Measurements from ENCODE around the gene DNAJB13.

The DNAJB13 gene

DNA sequence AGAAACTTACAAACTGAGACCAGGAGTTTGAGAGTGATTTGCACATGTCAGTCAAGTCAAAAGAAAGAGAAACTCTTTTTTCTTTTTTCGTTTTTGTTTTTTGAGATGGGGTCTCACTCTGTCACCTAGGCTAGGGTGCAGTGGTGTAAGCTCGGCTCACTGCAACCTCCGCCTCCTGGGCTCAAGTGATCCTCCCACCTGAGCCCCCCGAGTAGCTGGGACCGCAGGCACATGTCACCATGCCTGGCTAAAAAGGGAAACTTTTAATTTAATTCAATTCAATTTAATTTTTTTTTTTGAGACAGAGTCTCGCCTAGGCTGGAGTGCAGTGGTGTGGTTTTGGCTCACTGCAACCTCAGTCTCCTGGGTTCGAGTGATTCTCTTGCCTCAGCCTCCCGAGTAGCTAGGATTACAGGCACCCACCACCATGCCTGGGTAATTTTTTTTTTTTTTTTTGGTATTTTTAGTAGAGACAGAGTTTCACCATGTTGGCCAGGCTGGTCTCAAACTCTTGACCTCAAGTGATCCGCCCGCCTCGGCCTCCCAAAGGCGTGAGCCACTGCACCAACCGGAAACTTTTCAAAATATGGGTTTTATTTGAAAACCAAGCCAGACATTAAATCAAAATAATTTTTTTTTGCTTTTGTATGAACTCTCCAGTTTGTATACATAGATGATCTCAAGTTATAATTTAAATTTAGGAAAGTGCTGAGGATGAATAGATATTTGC, 48.2 kb downstream of the DNAJB13 start:
- DNase-seq: no peak

DNA sequence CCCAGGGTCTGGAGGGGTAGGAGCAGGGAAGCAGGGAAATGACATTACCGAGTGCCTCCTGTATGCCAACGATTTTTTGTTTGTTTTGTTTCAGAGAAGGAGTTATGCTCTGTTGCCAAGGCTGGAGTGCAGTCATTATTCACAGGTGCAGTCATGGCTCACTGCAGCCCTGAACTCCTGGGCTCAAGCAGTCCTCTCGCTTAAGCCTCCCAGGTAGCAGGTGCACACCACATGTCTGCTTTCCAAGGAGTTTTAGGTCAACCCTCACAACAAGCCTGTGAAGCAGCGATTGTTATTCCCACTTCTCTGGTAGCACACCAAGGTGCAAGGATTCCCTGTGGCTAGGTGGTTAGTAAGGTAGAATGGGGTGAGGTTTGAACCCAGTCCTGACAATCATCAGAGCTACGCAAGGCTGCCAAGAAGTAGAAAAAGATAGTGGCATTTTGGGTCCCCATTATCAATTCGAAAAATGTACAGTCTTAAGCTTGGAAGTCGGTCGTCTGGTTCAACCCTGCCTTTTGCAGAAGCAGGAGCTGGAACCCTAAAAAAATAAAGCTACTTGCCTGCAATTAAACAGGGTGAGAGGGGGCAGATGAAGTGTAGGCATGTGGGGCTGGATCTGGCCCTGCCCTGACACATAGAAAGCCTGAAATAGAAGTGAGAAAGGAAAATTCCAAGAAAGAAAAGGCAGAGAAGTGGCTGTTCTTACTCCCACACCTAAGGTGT, 48.9 kb downstream of the DNAJB13 start:
- no peak for DNase-seq

DNA sequence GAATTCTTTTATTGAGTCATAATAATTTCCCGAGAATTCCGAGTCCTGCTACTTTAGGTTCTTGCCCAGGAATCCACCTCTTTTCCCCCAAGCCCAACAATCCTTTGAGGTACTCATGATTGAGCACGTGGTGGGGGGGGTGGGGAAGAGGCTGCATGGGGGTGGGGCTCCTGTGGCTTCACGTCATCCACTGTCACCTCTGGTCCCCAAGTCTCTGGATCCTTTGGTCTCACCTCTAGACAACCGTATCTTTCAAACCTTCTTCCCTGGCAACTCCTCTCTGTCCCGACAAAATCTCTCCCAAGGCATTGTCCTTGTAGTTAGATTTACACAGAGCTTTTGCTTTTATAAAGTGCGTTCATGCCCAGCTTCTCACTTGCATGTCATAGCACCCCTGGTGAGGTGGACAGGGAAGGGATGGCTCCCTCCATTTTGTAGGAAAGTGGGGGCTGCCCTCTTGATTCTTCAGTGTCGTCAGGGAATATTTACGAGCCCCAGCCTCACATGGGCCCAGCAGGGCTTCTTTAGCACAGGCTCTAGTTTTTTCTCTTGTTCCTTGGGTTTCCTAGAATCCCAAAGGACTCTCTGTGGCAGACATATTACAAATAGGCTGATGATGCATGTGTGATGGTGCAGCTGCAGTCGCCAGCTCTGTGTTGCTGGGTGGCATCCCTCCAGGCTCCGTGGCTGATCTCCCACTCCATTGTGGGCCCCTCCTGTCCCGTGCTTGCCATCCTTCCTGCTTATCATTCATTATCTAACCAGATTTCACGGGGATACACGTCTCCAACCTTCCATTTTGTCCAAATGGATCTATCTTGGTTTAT, 49.7 kb downstream of the DNAJB13 start:
- peak in 1 of 58 donors; percentile 12 for DNase-seq

DNA sequence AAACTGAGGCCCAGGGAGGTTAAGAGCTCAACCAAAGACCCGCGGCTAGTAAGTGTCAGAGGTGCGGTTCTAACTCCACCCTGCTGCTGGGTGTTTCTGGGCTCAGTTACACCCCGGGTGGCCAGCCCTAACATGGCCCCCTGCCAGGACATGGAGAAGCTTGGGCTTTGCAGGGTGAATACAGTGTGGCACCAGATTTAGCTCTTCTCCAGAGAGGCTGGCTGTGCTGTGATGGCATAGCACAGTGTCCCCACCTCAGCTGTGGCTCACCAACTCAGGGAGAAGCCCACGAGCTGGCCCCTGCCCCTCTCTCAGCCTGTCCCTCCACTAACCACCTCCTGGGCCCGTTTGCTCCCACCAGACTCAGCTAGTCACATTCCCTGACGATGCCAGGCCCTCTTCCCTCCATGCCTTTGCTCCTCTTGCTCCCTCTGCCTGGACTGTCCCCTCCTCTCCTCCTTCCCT, 51.0 kb downstream of the DNAJB13 start:
- no peak for DNase-seq

DNA sequence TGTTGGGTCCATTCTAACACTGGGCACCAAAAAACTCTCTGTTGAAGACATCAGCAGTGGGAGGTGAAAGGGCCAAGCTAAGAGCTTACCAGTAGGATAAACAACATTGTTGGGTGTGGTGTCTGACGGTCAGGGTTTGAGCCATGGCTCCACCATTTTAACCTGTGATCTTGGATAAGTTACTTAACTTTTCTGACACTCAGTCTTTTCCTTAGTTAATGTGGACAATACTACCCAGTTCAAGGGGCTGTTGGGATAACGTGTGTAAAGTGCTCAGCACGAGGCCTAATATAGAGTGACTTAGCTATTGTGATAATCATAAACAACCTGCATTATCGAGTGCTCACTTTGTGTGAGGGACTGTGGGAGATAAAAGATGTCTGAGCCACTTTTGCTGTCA, 52.0 kb downstream of the DNAJB13 start:
- no peak for DNase-seq

DNA sequence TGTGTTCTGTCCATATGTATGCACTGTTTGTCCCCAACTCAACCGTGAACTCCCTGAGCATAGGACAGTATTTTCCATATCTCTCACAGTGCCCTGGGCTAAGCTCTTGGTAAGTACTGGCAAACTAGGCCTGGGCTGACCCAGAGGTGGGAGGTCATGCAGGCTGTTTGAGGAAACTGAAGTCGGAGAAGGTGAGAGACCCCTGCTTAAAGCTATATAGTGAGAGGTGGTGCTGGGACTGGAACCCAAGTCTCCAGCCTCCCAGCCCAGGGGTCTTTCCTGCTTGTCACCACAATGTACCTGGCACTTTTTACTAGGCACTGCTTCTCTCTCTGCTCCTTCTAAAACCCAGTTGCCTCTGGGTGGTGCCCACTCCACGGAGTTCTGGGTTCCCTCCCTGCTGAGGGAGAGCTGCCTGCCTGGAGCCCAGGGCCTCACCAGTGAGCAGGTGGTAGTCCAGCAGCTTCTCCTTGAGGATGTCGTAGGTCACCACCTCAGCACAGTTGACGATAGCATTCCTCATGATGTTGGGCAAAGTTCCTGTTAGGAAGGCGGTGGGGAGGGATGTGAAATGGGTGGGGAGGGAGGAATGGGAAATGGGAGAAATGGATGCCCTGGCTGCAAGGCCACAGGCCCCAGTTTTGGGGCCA, 53.3 kb downstream of the DNAJB13 start:
- DNase-seq: no peak

DNA sequence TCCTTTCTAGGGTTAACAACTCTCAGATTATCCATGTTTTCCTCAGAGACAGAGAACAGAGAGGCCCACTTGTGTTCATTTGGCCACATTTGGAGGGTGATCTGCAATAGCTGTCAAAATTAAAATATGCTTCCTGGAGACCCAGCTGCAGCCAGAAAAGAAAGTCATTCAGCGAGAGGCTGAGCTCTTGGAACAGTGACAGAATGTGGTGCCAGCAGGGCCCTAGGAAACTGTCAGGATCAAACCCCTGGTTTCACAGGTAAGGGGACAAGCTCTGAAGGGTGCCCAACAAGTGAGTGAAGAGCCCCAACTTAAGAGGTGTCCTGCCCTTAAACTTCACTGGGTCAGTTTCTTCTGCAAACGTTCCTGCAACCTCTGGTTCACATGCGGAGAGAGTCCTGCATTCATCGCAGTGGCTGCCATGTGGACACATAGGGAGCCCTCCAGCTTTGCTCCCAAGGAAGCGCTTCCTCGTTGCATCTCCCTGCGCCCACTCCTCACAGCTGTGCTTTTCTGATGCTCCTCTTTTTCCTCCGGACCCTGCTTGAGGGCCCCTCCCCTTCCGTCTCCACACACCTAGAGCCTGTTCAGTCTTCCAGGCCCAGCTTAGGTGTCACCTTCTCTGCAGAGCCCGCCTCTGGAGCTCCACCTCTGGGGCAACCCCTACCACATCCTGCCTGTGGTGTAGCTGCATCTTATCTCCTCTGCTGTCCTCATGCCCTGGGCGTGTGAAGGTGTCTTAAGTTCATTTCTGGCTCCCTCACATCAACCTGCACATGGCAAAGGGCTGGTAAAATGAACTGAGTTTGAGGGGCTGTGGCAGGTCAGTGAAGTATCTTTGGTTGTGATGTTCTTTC, 54.2 kb downstream of the DNAJB13 start:
- no peak for DNase-seq

DNA sequence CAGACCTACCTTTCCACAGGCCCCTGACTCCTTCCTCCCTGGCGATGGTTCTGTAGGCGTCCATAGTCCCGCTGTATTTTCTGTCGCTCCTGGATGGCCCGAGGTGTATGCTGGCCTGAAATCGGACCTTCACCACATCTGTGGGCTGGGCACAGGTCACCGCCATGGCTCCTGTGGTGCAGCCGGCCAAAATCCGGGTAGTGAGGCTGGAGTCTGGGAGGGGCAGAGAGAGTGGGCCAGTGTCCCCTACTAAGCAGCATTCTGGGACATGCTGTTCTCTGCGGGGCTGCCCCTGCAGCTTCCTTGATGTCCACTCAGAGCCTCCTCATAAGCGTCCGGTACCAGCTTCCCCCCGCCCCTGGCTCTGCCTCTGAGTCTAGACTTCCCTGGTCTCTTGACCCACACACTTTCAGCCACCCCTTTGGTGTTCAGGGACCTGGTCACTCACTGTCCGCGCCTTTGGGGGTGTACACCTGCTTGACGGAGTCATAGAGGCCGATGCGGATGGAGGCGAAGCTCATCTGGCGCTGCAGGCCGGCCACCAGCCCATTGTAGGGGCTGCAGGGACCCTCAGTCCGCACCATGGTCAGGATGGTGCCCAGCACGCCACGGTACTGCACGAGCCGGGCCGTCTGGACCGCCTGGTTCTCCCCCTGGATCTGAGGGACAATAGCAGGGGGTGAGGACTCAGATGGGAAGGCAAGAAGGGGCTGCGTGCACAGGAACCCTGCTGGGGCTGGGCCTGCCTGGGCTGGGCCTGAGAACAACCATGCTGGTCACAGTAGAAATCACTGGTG, 55.1 kb downstream of the DNAJB13 start:
- no peak for DNase-seq

DNA sequence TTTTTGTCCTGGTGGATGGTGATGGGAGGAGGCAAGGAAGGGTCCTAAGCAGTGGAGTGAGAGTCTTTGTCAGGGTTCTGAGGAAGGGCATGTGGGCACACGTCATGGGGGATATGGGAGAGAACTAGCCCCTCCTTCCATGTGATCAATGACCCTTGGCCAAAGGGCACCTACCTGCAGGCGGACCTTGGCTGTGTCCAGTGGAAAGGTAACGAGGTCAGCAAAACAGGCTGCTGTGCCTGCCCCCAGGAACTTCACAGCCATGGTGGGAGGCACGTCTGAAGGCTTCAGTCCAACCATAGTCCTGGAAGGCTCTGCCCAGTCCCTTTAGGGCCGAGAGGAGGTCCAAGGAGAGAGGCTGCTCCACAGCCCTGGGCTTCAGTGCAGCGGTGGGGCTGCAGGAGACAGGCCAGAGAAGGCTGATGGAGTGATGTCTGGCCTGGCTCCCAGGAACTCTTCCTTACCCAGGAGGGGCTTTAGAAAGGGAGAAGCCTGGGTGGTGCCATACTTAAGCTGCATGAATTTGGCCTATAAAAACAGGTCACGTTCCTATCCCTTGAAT, 56.0 kb downstream of the DNAJB13 start:
- DNase-seq: no peak

DNA sequence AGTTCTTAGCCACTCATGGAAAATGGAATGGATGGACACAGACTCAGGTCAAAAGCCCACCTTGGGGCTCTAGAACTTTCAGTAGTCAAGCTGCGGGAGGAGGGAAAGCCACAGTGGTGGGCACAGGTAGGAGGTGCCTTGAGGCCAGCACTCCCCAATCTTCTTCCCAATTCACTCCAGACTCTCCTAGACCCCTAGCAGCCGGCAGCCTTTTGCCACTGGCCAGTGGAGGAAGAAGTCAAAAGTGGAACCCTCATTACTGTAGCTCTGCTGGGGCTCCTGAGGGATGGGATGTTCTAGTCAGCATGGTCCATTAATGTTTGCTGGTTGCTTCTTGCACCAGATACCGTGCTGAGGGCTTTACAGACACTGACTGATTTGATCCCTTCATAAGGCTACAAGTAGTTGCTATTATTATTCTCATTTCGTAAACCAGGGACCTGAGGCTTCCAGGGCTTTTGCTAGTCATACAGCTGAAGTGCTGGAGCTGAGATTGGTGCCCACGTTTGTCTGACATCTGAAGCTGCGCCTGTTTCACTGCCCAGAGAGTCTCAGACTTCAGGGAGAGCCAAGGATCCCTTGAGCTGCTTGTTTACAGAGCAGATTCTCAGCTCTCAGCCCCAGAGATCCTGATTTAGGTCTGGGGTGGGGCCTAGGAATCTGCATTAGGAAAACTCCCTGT, 57.0 kb downstream of the DNAJB13 start:
- DNase-seq: no peak

DNA sequence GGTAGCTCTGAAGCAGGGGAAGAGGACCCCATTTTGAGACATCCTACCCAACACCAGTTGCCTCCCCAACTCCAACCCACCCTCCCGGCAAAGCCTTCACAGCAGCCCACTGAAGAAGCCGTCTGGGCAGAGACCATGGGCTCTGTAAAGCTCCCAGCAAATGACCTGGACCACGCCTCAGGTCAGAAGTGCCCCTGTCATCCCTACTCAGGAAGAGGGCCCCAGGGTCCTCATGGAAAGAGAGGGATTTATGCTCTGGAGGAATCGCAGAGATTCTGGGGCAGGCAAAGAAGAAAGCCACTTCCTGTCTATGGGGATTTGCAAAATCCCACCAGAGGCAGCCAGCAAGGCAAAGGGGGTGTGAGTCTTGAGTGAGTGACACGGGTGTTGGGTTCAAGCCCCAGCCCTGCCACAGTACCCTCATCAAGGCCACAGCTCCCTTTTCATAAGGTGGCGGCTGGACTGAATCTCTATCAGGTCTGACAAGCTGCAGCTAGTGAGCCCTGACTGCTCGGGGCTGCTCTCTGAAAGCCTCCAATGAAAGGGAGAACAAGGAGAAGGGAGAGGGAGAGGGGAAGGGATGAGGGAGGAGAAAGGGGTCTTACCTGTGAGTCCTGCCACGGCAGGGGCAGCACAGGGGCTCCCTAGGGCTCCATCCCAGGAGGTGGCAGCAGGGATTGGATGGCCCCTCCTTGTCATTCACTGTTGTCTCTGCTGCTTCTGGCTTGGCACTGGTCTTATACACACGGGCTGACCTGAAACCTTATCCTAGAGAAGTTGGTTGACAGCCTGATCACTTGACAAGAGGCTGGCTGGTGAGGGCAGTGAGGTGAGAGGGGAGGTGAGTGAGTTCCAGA, 57.8 kb downstream of the DNAJB13 start, which contains the start of gene UCP3:
UCP3 (minus strand) TSS at position 713 of the 857 bp plus-strand sequence. CDS start 2,043 bp downstream, outside the sequence.
- no peak for DNase-seq

DNA sequence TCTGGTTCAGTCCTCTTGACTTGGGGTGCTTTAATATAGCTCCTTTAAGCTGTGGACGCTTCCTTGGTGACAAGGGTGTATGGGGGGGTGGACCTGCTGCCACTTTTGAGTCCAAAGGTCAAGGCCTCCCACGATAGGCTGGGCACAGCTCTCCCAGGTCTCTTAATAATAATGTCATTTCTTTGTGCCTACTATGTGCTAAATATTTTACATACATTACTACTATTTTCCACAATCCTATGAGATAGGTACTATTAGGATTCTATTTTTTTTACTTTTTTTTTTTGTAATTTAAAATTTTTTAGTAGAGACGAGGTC, 58.4 kb downstream of the DNAJB13 start:
- DNase-seq: no peak

DNA sequence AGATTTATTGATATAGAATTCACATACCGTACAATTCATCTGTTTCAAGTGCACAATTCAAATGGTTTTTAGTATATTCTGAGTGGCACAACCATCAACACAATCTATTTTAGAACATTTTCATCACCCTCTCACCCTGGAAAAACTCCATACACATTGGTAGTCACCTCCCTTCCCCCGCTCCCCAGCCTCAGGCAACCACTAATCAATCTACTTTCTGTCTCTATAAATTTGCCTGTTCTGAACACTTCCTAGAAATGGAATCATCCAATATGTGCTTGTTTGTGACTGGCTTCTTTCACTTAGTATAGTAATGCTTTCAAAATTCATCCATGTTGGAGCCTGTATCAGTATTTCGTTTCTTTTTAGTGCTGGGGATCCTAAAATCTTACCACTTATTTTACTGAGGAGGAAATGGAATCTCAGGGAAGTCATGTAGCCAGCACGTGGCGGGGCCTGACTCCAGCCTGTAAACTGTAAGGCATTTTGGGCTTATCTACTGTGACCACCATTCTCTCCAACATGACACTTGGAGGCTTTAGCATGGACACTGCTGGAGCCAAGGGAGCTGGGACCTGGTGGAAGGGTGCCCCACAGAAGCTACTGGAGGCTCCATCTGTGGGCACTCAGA, 59.0 kb downstream of the DNAJB13 start:
- DNase-seq: no peak

DNA sequence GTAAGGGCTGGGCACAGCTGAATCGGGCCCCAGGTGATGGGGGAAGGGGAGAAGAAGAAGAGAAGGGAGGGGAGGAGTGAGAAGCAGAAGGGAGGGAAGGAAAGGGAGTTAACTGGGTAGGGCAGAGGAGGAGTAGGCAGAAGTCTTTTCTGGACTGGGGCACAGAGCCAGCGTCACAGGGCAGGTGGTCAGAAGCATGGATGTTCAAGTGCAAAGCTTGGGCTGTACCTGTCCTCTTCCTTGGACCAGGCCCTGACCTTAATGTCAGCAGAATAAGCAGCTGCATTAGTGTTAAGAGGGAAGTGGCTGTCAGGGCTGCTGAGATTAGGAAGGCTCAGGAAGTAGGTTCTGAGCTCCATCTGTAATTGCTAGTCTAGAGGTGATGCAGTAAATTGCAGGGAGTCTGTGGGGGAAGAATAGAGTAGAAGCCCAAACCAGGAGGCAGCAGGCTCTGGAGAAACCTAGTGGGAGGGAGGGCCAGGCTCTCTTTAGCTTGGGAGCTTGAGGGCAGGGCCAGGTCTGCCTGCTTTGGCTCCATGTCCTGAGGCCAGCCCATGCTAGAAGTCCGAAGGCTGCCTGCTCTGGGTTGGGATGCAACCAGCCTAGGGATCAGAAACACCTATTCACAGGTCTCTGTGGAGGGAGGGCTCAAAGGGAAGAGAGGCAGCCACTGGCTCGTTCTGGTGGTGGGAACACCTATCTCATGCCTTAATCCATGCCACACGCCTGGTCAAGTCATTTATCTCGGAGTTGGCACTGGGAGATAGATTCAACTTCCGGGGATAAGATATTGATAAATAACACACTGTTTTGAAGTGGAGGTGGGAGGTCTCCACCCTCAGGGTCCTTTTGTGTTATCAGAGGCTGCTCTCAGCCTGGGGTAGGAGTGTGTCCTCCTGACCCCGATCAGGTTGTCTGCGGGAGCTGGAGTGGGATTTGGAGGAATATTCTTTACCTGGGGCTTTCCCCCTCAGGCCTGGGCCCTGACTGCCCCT, 59.8 kb downstream of the DNAJB13 start:
- DNase-seq: no peak

DNA sequence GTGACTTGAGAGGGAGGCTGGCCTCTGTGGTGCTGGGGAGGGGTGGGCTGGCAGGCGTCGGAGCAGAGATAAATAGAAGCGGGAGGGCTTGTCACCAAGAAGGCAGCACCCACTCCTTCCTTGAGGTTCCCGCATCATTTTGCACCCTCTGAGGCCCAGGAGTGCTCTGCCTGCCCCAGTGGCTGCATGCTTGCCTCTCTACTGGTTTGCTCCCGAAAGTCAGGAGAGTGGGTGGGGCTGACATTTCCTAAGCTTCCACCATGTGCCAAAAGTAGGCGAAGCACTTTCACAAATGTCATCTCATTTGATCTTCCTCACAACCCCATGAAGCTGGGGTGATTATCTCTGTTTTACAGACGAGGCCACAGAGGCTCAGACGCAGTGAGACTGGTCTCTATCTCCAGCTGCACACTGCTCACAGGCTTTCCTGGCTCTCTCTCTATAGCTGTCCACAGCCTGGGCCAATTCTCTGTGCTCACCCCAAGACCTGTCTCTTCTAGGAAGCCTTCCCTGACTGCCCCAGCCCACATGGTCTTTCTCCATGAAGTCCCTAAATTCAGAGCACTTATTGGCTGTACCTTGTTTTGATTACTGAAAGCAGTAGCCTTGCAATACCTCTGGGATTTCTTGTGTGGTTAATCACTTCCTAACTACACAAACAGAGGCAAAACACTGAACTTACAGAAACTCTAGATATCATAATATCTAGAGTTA, 60.7 kb downstream of the DNAJB13 start:
- no peak for DNase-seq

Measured in anterior cingulate cortex (tissue), 58 donors.